SK-N-SH treated with all-trans-retinoic acid at 6 μM for 48 hours (cell line): Measurements from ENCODE around the gene SGPL1.

Experiments
- BACH2 ChIP-seq: fragments of 250-450 bp; sonication (Bioruptor Pico); IDR thresholded peaks from 2 replicates; pipeline ENCODE4 v1.9.0; 2021; ENCODE audit warnings: mild to moderate bottlenecking, borderline replicate concordance
- CSDC2 ChIP-seq: fragments of 250-450 bp; sonication (Bioruptor Pico); IDR thresholded peaks from 2 replicates; pipeline ENCODE4 v1.5.0; 2020; ENCODE audit warnings: mild to moderate bottlenecking, moderate library complexity
- CSRNP3 ChIP-seq: fragments of 250-450 bp; sonication (Bioruptor Pico); IDR thresholded peaks from 2 replicates; pipeline ENCODE4 v1.5.1; 2021; ENCODE audit warnings: mild to moderate bottlenecking, moderate library complexity
- ESRRG ChIP-seq: fragments of 250-450 bp; sonication (Bioruptor Pico); IDR thresholded peaks from 2 replicates; pipeline ENCODE4 v1.6.1; 2021; ENCODE audit warnings: mild to moderate bottlenecking
- ISL1 ChIP-seq: fragments of 250-450 bp; sonication (Bioruptor Pico); IDR thresholded peaks from 2 replicates; pipeline ENCODE4 v2.1.2; 2022; ENCODE audit warnings: mild to moderate bottlenecking, moderate library complexity
- PATZ1 ChIP-seq: fragments of 250-450 bp; sonication (Bioruptor Pico); IDR thresholded peaks from 2 replicates; pipeline ENCODE4 v1.8.0; 2020; ENCODE audit warnings: mild to moderate bottlenecking, moderate library complexity, borderline replicate concordance
- RARB ChIP-seq: fragments of 250-450 bp; sonication (Bioruptor Pico); IDR thresholded peaks from 2 replicates; pipeline ENCODE4 v1.8.0; 2021; ENCODE audit warnings: mild to moderate bottlenecking, moderate library complexity
- ZC3H10 ChIP-seq: fragments of 250-450 bp; sonication (Bioruptor Pico); IDR thresholded peaks from 2 replicates; pipeline ENCODE4 v1.5.1; 2021; ENCODE audit warnings: mild to moderate bottlenecking, moderate library complexity
- ZFP3 ChIP-seq: fragments of 250-450 bp; sonication (Bioruptor Pico); IDR thresholded peaks from 2 replicates; pipeline ENCODE4 v1.5.0; 2020; ENCODE audit warnings: mild to moderate bottlenecking, moderate library complexity
- ZFP30 ChIP-seq: fragments of 450-650 bp; formaldehyde crosslinking; IDR thresholded peaks from 2 replicates; pipeline ENCODE4 v1.5.0; 2022; ENCODE audit warnings: mild to moderate bottlenecking, moderate library complexity
- ZNF8 ChIP-seq: fragments of 450-650 bp; formaldehyde crosslinking; IDR thresholded peaks from 2 replicates; pipeline ENCODE4 v1.5.0; 2020; ENCODE audit warnings: mild to moderate bottlenecking, moderate library complexity

GRCh38 chr10:70858759-70859158 is 43.0 kb downstream of the SGPL1 start:
- 0 out of 2 replicates have a peak, but pooled peaks have one; percentile 15 for TF ChIP-seq ISL1 (CRISPR knock-in tag)
- no peak for TF ChIP-seq CSRNP3 (CRISPR knock-in tag)
- TF ChIP-seq PATZ1 = no peak
- 0 out of 2 replicates have a peak, but pooled peaks have one; percentile 18 for TF ChIP-seq ZNF8
- TF ChIP-seq BACH2 = no peak
- no peak for TF ChIP-seq CSDC2 (CRISPR knock-in tag)
- TF ChIP-seq ZFP30 (CRISPR knock-in tag) = no peak
- no peak for TF ChIP-seq RARB (CRISPR knock-in tag)
- no peak for TF ChIP-seq ESRRG (CRISPR knock-in tag)
- no peak for TF ChIP-seq ZC3H10 (CRISPR knock-in tag)
- no peak for TF ChIP-seq ZFP3 (CRISPR knock-in tag)
